IMR-90 (cell line): Measurements from ENCODE around the gene KAZN. TPM values are rescaled to one million over a fixed set of nuclear protein-coding genes. Genes with fewer than 3 reads are reported as not detected.

ENCODE experiments used
- ATAC-seq: fragments of 200-7000 bp; cut with Tn5 transposase; 2 replicates; pipeline ENCODE4 v1.9.1; 2020; ENCODE audit warnings: low read depth, mild to moderate bottlenecking, moderate library complexity
- BruUV-seq: library from RNA; stranded (reverse); fragments of 400-500 nt; replicated peaks from 2 replicates; lab custom pipeline; 2021; lab: Mats Ljungman, UMichigan
- CTCF ChIA-PET: fragments of 300-600 bp; formaldehyde crosslinking; extraction: SDS; loops from one replicate; lab custom pipeline; 2021; ENCODE audit warnings: antibody characterized with exemption; lab: Yijun Ruan, JAX
- POLR2A ChIA-PET: fragments of 300-600 bp; sonication (Branson Sonifier 250); formaldehyde crosslinking; loops from one replicate; lab custom pipeline; 2022; ENCODE audit warnings: antibody characterized with exemption; ENCODE audit not compliant: unreplicated experiment; lab: Charles Lee
- DNase-seq: peaks from one replicate; pipeline ENCODE4 v3.0.0; 2013
- H2AFZ ChIP-seq: replicated peaks from 2 replicates; pipeline ENCODE3; 2013; ENCODE audit warnings: low read length, mild to moderate bottlenecking; ENCODE audit not compliant: poor library complexity
- H2AK5ac ChIP-seq: 2 replicates; pipeline ENCODE4 v1.6.1; 2013; ENCODE audit warnings: low read depth, low read length, inconsistent platforms
- H2AK9ac ChIP-seq: replicated peaks from 2 replicates; pipeline ENCODE3; 2013; ENCODE audit warnings: mild to moderate bottlenecking, low read depth, low read length, moderate library complexity; ENCODE audit not compliant: poor library complexity
- H2BK120ac ChIP-seq: 2 replicates; pipeline ENCODE4 v1.6.1; 2013; ENCODE audit warnings: low read depth, low read length, inconsistent platforms
- H2BK15ac ChIP-seq: 3 replicates; pipeline ENCODE4 v1.6.1; 2013; ENCODE audit warnings: low read depth, low read length, inconsistent platforms
- H2BK20ac ChIP-seq: 2 replicates; pipeline ENCODE4 v1.6.1; 2013; ENCODE audit warnings: low read depth, mild to moderate bottlenecking, inconsistent platforms, low read length, moderate library complexity
- H2BK5ac ChIP-seq: 2 replicates; pipeline ENCODE4 v1.6.1; 2013; ENCODE audit warnings: mild to moderate bottlenecking, low read depth, low read length, inconsistent platforms; ENCODE audit not compliant: poor library complexity, severe bottlenecking
- H3K14ac ChIP-seq: replicated peaks from 2 replicates; pipeline ENCODE4 v1.6.1; 2013; ENCODE audit warnings: low read depth, low read length, inconsistent platforms
- H3K18ac ChIP-seq: 2 replicates; pipeline ENCODE4 v1.6.1; 2013; ENCODE audit warnings: low read depth, low read length, control low read depth
- H3K23ac ChIP-seq: 2 replicates; pipeline ENCODE4 v1.6.1; 2013; ENCODE audit warnings: low read depth, low read length, inconsistent platforms
- H3K27ac ChIP-seq: 2 replicates; pipeline ENCODE4 v1.5.1; 2013; ENCODE audit warnings: mild to moderate bottlenecking, control low read depth, low read length; ENCODE audit not compliant: insufficient read depth
- H3K27me3 ChIP-seq: 2 replicates; pipeline ENCODE4 v1.6.1; 2013; ENCODE audit warnings: low read length; ENCODE audit not compliant: control insufficient read depth, insufficient read depth
- H3K36me3 ChIP-seq: 2 replicates; pipeline ENCODE4 v1.6.1; 2013; ENCODE audit warnings: low read length, mixed read lengths; ENCODE audit not compliant: control insufficient read depth, insufficient read depth
- H3K4ac ChIP-seq: 2 replicates; pipeline ENCODE4 v1.6.1; 2013; ENCODE audit warnings: low read depth, low read length, inconsistent platforms
- H3K4me1 ChIP-seq: 2 replicates; pipeline ENCODE4 v1.6.1; 2013; ENCODE audit warnings: low read length, mixed read lengths; ENCODE audit not compliant: control insufficient read depth, insufficient read depth
- H3K4me2 ChIP-seq: 2 replicates; pipeline ENCODE4 v1.6.1; 2013; ENCODE audit warnings: low read depth, mild to moderate bottlenecking, control low read depth, low read length, moderate library complexity
- H3K4me3 ChIP-seq: 2 replicates; pipeline ENCODE4 v1.5.1; 2013; ENCODE audit warnings: low read depth, mild to moderate bottlenecking, control low read depth, low read length, moderate library complexity; ENCODE audit not compliant: insufficient read depth
- H3K56ac ChIP-seq: 2 replicates; pipeline ENCODE4 v1.6.1; 2013; ENCODE audit warnings: low read length, inconsistent platforms; ENCODE audit not compliant: insufficient read depth; ENCODE audit errors: extremely low read depth
- H3K79me1 ChIP-seq, 2 experiments: 2 replicates each; pipeline ENCODE4 v1.6.1; 2013; ENCODE audit warnings: low read length in 2 of 2, inconsistent platforms in 1 of 2, low read depth in 1 of 2
- H3K9ac ChIP-seq: 2 replicates; pipeline ENCODE4 v1.6.1; 2013; ENCODE audit warnings: low read depth, low read length, control low read depth
- H3K9me1 ChIP-seq: 2 replicates; pipeline ENCODE4 v1.6.1; 2013; ENCODE audit warnings: low read length, inconsistent platforms; ENCODE audit not compliant: insufficient read depth
- H3K9me3 ChIP-seq: 2 replicates; pipeline ENCODE4 v1.6.1; 2013; ENCODE audit warnings: low read length; ENCODE audit not compliant: control insufficient read depth, insufficient read depth
- H4K20me1 ChIP-seq: 2 replicates; pipeline ENCODE4 v1.6.1; 2013; ENCODE audit warnings: low read length, inconsistent platforms; ENCODE audit not compliant: insufficient read depth
- H4K5ac ChIP-seq: 2 replicates; pipeline ENCODE4 v1.6.1; 2013; ENCODE audit warnings: mild to moderate bottlenecking, low read depth, low read length, control low read depth
- H4K8ac ChIP-seq, 2 experiments: 2 replicates each; pipeline ENCODE4 v1.6.1; 2013; ENCODE audit warnings: low read depth in 2 of 2, low read length in 2 of 2, control low read depth in 1 of 2, inconsistent platforms in 1 of 2
- H4K91ac ChIP-seq: 2 replicates; pipeline ENCODE4 v1.6.1; 2013; ENCODE audit warnings: low read depth, low read length, inconsistent platforms; ENCODE audit not compliant: insufficient read depth
- CEBPB ChIP-seq: IDR thresholded peaks from 2 replicates; pipeline ENCODE4 v1.6.1; 2012; ENCODE audit warnings: low read depth, low read length, improper control_type of control experiment
- FOS ChIP-seq: fragments of 150-350 bp; IDR thresholded peaks from 2 replicates; pipeline ENCODE4 v1.6.1; 2016; ENCODE audit warnings: low read depth, low read length
- MAFK ChIP-seq: IDR thresholded peaks from 2 replicates; pipeline ENCODE4 v1.6.1; 2012; ENCODE audit warnings: low read depth, low read length, improper control_type of control experiment
- MXI1 ChIP-seq: IDR thresholded peaks from 2 replicates; pipeline ENCODE4 v1.6.1; 2012; ENCODE audit warnings: low read depth, mild to moderate bottlenecking, low read length, moderate library complexity, borderline replicate concordance
- NFE2L2 ChIP-seq: fragments of 150-350 bp; IDR thresholded peaks from 2 replicates; pipeline ENCODE4 v1.6.1; 2016; ENCODE audit warnings: low read depth, mild to moderate bottlenecking, low read length
- RAD21 ChIP-seq: IDR thresholded peaks from 2 replicates; pipeline ENCODE4 v1.6.1; 2012; ENCODE audit warnings: low read length, improper control_type of control experiment
- RFX5 ChIP-seq: IDR thresholded peaks from 2 replicates; pipeline ENCODE4 v1.8.0; 2012; ENCODE audit warnings: low read depth, mild to moderate bottlenecking, low read length, moderate library complexity
- WGBS, 2 experiments: methylation state at CpG; one replicate each; pipeline versions ENCODE4 v1.1.5 to v1.1.7; 2013; ENCODE audit warnings: missing lambda C conversion rate in 2 of 2; ENCODE audit not compliant: insufficient read length in 1 of 2; ENCODE audit errors: extremely low coverage in 2 of 2; 5-methylcytosine and 5-hydroxymethylcytosine counted together
- dilution Hi-C: fragments of 300-500 bp; cut with HindIII; formaldehyde crosslinking; loops from one replicate; pipeline ENCODE4 v1.14.3; 2018; ENCODE audit warnings: low sequenced_read_pairs; ENCODE audit not compliant: unreplicated experiment
- in situ Hi-C: fragments of 300-500 bp; cut with MboI; formaldehyde crosslinking; loops from 3 replicates; pipeline ENCODE4 v1.14.3; 2019; ENCODE audit warnings: low sequenced_read_pairs, inconsistent platforms, mixed read lengths
- intact Hi-C: fragments of 100-400 bp; cut with micrococcal nuclease; formaldehyde crosslinking; loops from 2 replicates; pipeline ENCODE4 v1.10.0; 2022
- polyA plus RNA-seq, 3 experiments: library from polyadenylated mRNA; depleted of rRNA; stranded (reverse); fragments of >200 nt; gene quantifications; 2 replicates each; pipeline ENCODE4 v1.2.3, GENCODE V29; 2012; ENCODE audit warnings: low replicate concordance in 1 of 3
- total RNA-seq: library from RNA; depleted of rRNA; stranded (reverse); fragments of >200 nt; gene quantifications from 2 replicates; pipeline ENCODE4 v1.2.3, GENCODE V29; 2012
- TF ChIP-seq, protein P1 (sequence below): fragments of 150-350 bp; IDR thresholded peaks from 2 replicates; pipeline ENCODE4 v1.6.1; 2016; ENCODE audit warnings: low read depth, mild to moderate bottlenecking, low read length, moderate library complexity, borderline replicate concordance
- TF ChIP-seq, protein P2 (sequence below): fragments of 150-350 bp; IDR thresholded peaks from 2 replicates; pipeline ENCODE4 v1.6.1; 2017; ENCODE audit warnings: mild to moderate bottlenecking, antibody characterized with exemption, low read length, low read depth

KAZN gene
- total and polyA plus RNA-seq, 2 of the 4 experiments (the other 2 are of a cell fraction), result 5.2 to 10.5 TPM

DNA sequence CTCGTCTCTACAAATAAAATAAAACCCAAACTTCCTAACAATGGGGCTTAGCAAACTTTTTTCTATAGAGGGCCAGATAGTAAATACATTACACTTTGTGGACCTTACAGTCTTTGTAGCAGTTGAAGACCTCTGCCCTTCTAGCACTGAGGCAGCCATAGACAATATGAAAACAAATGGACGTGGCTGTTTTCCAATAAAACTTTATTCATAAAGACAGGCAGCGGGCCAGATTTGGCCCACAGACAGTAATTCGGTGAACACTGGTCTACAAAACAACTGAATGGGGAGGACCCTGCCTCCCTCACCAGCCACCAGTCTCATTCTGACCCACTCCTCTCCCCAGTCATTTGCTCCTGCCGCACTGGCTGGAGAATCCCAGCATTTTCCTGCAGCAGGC lies 162.3 kb downstream of the KAZN start:
- Histone ChIP-seq H2AK5ac (no peak overlapping the region), H3K9me3 (no peaks in the 10 kb centered on the region), H3K23ac (no peak overlapping the region), H2BK15ac (no peak overlapping the region), H2BK120ac (no peak overlapping the region), H3K14ac (no peak overlapping the region), H3K4me2 (no peak overlapping the region), H2AFZ (no peak overlapping the region), H4K91ac (no peak overlapping the region), H3K4me3 (no peak overlapping the region), H3K18ac (no peak overlapping the region), H3K56ac (no peak overlapping the region), H3K27me3 (peaks cover 9% of the 10 kb centered on the region), H3K4ac (no peak overlapping the region), H2BK20ac (no peak overlapping the region), H4K5ac (no peak overlapping the region), H3K27ac (no peak overlapping the region), H4K8ac (no peak overlapping the region), H2AK9ac (no peak overlapping the region), H2BK5ac (no peak overlapping the region), H3K9ac (no peak overlapping the region), H3K79me1 (no peaks in the 10 kb centered on the region), H3K36me3 (no peaks in the 10 kb centered on the region), H3K4me1 (peaks cover 3% of the 10 kb centered on the region; the same call in 1 of the 2 replicates), H4K20me1 (no peaks in the 10 kb centered on the region), H3K9me1 (no peaks in the 10 kb centered on the region)
- DNase-seq (no peak), ATAC-seq (no peak)
- dilution Hi-C loops, result no loop called here
- no TSS peak for BruUV-seq
- intact Hi-C loops, result no loop called here
- TF ChIP-seq MXI1 (no peak), RFX5 (no peak), RAD21 (no peak), MAFK (no peak), NFE2L2 (no peak), CEBPB (no peak), FOS (no peak)
- TF ChIP-seq, protein P1, sequence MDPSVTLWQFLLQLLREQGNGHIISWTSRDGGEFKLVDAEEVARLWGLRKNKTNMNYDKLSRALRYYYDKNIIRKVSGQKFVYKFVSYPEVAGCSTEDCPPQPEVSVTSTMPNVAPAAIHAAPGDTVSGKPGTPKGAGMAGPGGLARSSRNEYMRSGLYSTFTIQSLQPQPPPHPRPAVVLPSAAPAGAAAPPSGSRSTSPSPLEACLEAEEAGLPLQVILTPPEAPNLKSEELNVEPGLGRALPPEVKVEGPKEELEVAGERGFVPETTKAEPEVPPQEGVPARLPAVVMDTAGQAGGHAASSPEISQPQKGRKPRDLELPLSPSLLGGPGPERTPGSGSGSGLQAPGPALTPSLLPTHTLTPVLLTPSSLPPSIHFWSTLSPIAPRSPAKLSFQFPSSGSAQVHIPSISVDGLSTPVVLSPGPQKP, result no peak
- TF ChIP-seq, protein P2, sequence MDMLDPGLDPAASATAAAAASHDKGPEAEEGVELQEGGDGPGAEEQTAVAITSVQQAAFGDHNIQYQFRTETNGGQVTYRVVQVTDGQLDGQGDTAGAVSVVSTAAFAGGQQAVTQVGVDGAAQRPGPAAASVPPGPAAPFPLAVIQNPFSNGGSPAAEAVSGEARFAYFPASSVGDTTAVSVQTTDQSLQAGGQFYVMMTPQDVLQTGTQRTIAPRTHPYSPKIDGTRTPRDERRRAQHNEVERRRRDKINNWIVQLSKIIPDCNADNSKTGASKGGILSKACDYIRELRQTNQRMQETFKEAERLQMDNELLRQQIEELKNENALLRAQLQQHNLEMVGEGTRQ, result no peak
- CTCF ChIA-PET, result no interaction called here
- POLR2A ChIA-PET, result no interaction called here
- 84% methylated on average over 2 of the region's 5 CpGs; no CpG with 5 or more reads in 1 of the 2 experiments for WGBS, 2 experiments
- in situ Hi-C loops, result no loop called here
